ENCODE data around the gene PDE8B. TPM values are rescaled to one million over a fixed set of nuclear protein-coding genes. Genes with fewer than 3 reads are reported as not detected.

The PDE8B gene
- total and polyA plus RNA-seq, 2 donors (not counting 1 experiment from before 2014, with no cell fraction given), result 0.07 TPM; not detected in 1

GRCh38 chr5:77170196-77170890 is 40.1 kb upstream of the PDE8B start:
- H3K27me3 Mint-ChIP-seq, result peaks cover 25% of the 10 kb centered on the region
- no peak for ATAC-seq (ENCODE audit: low read depth)
- no peak for DNase-seq

More at GRCh38 chr5:77170196-77170890, 40.1 kb upstream of the PDE8B start:
- Histone ChIP-seq H3K36me3 (replicated peaks in 1 of 2; ENCODE audit: control extremely low read depth in 1 of 2, control insufficient read depth in 1 of 2, extremely low read depth in 1 of 2, insufficient read depth in 2 of 2, low read length in 1 of 2) (no peaks in the 10 kb centered on the region), H3K9ac (ENCODE audit: low read length) (no peak overlapping the region), H3K4me3 (ENCODE audit: control extremely low read depth in 1 of 5, extremely low read depth in 1 of 5, insufficient read depth in 1 of 5, low read depth in 2 of 5, low read length in 4 of 5) (no peak overlapping the region), H4K20me1 (ENCODE audit: control insufficient read depth, insufficient read depth, low read length, poor library complexity, severe bottlenecking) (no peaks in the 10 kb centered on the region), H3K4me2 (replicated peaks; ENCODE audit: low read depth, low read length, poor library complexity, severe bottlenecking) (no peak overlapping the region), H3K9me3 (ENCODE audit: control extremely low read depth in 1 of 3, control insufficient read depth in 2 of 3, insufficient read depth in 1 of 3, low read length in 2 of 3) (no peaks in the 10 kb centered on the region), H3K27ac (ENCODE audit: low read length in 2 of 2) (no peak overlapping the region), H3K27me3 (replicated peaks in 1 of 4; ENCODE audit: control extremely low read depth in 1 of 4, control insufficient read depth in 3 of 4, insufficient read depth in 4 of 4, low read length in 3 of 4) (peaks cover 0 to 4% (median 0%) of the 10 kb centered on the region in 4 experiments), H3K4me1 (ENCODE audit: control insufficient read depth in 2 of 2, insufficient read depth in 2 of 2, low read length in 2 of 2) (no peaks in the 10 kb centered on the region), H3K79me2 (ENCODE audit: control insufficient read depth, insufficient read depth, low read length) (no peaks in the 10 kb centered on the region), H2AFZ (ENCODE audit: insufficient read depth, low read depth, low read length, poor library complexity, severe bottlenecking) (no peak overlapping the region)
- intact Hi-C loops (cut with micrococcal nuclease), result no loop called here
- TF ChIP-seq EZH2 (IDR thresholded peaks at IDR 0.05; ENCODE audit: borderline replicate concordance, insufficient read depth, low read depth, low read length, poor library complexity, severe bottlenecking) (no peak), CTCF (IDR thresholded peaks at IDR 0.05) (no peak)
- H3K4me3 Mint-ChIP-seq, result no peak overlapping the region
- H3K4me1 Mint-ChIP-seq, result no peaks in the 10 kb centered on the region
- POLR2A ChIA-PET, result no interaction called here
- CTCF ChIA-PET, result no interaction called here
- no peak overlapping the region for H3K27ac Mint-ChIP-seq
- WGBS (ENCODE audit: insufficient coverage), result 80% methylated on average over 2 of the region's 6 CpGs
- H3K9me3 Mint-ChIP-seq (ENCODE audit: insufficient read depth), result no peaks in the 10 kb centered on the region
